ENCODE data around the gene NDUFV1.

- TF ChIP-seq CTCF (IDR thresholded peaks at IDR 0.05) (peak; percentile 50 to 72 (median 63)), POLR2A (IDR thresholded peaks at IDR 0.05) (no peak), POLR2AphosphoS5 (IDR thresholded peaks at IDR 0.05) (no peak)
Measured at GRCh38 chr11:67640021-67640757, 33.5 kb downstream of the NDUFV1 start.

All from breast epithelium (tissue), 3 donors.